Neural cell (in vitro differentiated cells): ENCODE measurements around the gene ACOXL. TPM values are rescaled to one million over a fixed set of nuclear protein-coding genes. Genes with fewer than 3 reads are reported as not detected.

Source experiments
- H2AFZ ChIP-seq: fragments of 200-600, 300-800 bp; sonication (generic), shearing (Covaris generic); 2 replicates; pipeline ENCODE4 v1.6.0; 2014; ENCODE audit warnings: low read depth, mild to moderate bottlenecking, antibody characterized with exemption, low read length, moderate library complexity
- H3F3A ChIP-seq: fragments of 200-600 bp; shearing (Covaris generic); 2 replicates; pipeline ENCODE4 v1.6.1; 2016; ENCODE audit warnings: mild to moderate bottlenecking, moderate library complexity, mixed read lengths, antibody characterized with exemption, low read length; ENCODE audit not compliant: insufficient read depth, poor library complexity, severe bottlenecking
- H3K27ac ChIP-seq: fragments of 200-600, 300-800 bp; sonication (generic), shearing (Covaris generic); 2 replicates; pipeline ENCODE4 v1.5.1; 2014; ENCODE audit warnings: mild to moderate bottlenecking, low read length, moderate library complexity
- H3K27me3 ChIP-seq: fragments of 300-800, 200-600 bp; sonication (generic), shearing (Covaris generic); 2 replicates; pipeline ENCODE4 v1.6.0; 2014; ENCODE audit warnings: mild to moderate bottlenecking, low read depth, low read length, moderate library complexity; ENCODE audit not compliant: insufficient read depth
- H3K36me3 ChIP-seq: fragments of 300-800, 200-600 bp; sonication (generic), shearing (Covaris generic); 2 replicates; pipeline ENCODE4 v1.5.1; 2014; ENCODE audit warnings: mild to moderate bottlenecking, antibody characterized with exemption, low read length, moderate library complexity; ENCODE audit not compliant: insufficient read depth
- H3K4me2 ChIP-seq: fragments of 300-800, 200-600 bp; sonication (generic), shearing (Covaris generic); 2 replicates; pipeline ENCODE4 v1.6.0; 2014; ENCODE audit warnings: mild to moderate bottlenecking, low read length
- H3K4me3 ChIP-seq: fragments of 300-800, 200-600 bp; sonication (generic), shearing (Covaris generic); 2 replicates; pipeline ENCODE4 v1.5.1; 2014; ENCODE audit warnings: mild to moderate bottlenecking, low read length, moderate library complexity
- H3K79me2 ChIP-seq: fragments of 200-600 bp; shearing (Covaris generic); replicated peaks from 2 replicates; pipeline ENCODE4 v1.6.0; 2014; ENCODE audit warnings: mild to moderate bottlenecking, low read length, moderate library complexity; ENCODE audit not compliant: insufficient read depth
- H3K9ac ChIP-seq: fragments of 300-800, 200-600 bp; sonication (generic), shearing (Covaris generic); 2 replicates; pipeline ENCODE4 v1.6.1; 2016; ENCODE audit warnings: mild to moderate bottlenecking, low read length, mixed read lengths
- H3K9me2 ChIP-seq: fragments of 200-600 bp; shearing (Covaris generic); 2 replicates; pipeline ENCODE4 v1.6.1; 2016; ENCODE audit warnings: mild to moderate bottlenecking, low read length, mixed read lengths; ENCODE audit not compliant: insufficient read depth
- H3K9me3 ChIP-seq: fragments of 200-600, 300-800 bp; sonication (generic), shearing (Covaris generic); 2 replicates; pipeline ENCODE4 v1.6.1; 2016; ENCODE audit warnings: mild to moderate bottlenecking, mixed run types, low read length, moderate library complexity, mixed read lengths
- H4K20me1 ChIP-seq: fragments of 200-600 bp; shearing (Covaris generic); 2 replicates; pipeline ENCODE4 v1.6.1; 2016; ENCODE audit warnings: mild to moderate bottlenecking, mixed run types; ENCODE audit not compliant: insufficient read depth
- EP300 ChIP-seq: fragments of 450-650 bp; conservative IDR thresholded peaks from 2 replicates; pipeline ENCODE4 v1.6.1; 2014; ENCODE audit warnings: antibody characterized with exemption, mild to moderate bottlenecking, moderate library complexity; ENCODE audit not compliant: poor library complexity, severe bottlenecking
- EZH2 ChIP-seq: fragments of 200-600, 300-800 bp; shearing (Covaris generic), sonication (generic); IDR thresholded peaks from 2 replicates; pipeline ENCODE4 v1.6.1; 2014; ENCODE audit warnings: antibody characterized with exemption, low read length, borderline replicate concordance, mild to moderate bottlenecking; ENCODE audit not compliant: insufficient read depth, poor library complexity, severe bottlenecking
- MXI1 ChIP-seq: fragments of 450-650 bp; conservative IDR thresholded peaks from 2 replicates; pipeline ENCODE4 v1.6.1; 2014; ENCODE audit warnings: antibody characterized with exemption, mild to moderate bottlenecking; ENCODE audit not compliant: poor library complexity, severe bottlenecking
- POLR2AphosphoS5 ChIP-seq: IDR thresholded peaks from 2 replicates; pipeline ENCODE4 v1.6.1; 2012
- RAD21 ChIP-seq: fragments of 450-650 bp; conservative IDR thresholded peaks from 2 replicates; pipeline ENCODE4 v1.6.1; 2014; ENCODE audit warnings: antibody characterized with exemption, mild to moderate bottlenecking, moderate library complexity
- SMC3 ChIP-seq: fragments of 450-650 bp; conservative IDR thresholded peaks from 2 replicates; pipeline ENCODE4 v1.6.1; 2014; ENCODE audit warnings: antibody characterized with exemption, mild to moderate bottlenecking, moderate library complexity; ENCODE audit not compliant: poor library complexity
- TAF1 ChIP-seq: IDR thresholded peaks from 2 replicates; pipeline ENCODE4 v1.6.1; 2012; ENCODE audit warnings: low read depth
- polyA plus RNA-seq: library from polyadenylated mRNA; depleted of rRNA; stranded (reverse); fragments of >200 nt; gene quantifications from 2 replicates; pipeline ENCODE4 v1.2.3, GENCODE V29; 2014
- TF ChIP-seq, protein P1 (sequence below): fragments of 450-650 bp; IDR thresholded peaks from 2 replicates; pipeline ENCODE4 v1.5.1; 2014; ENCODE audit warnings: antibody characterized with exemption, mild to moderate bottlenecking, moderate library complexity; ENCODE audit not compliant: poor library complexity, severe bottlenecking
- TF ChIP-seq, protein P2 (sequence below): IDR thresholded peaks from 2 replicates; pipeline ENCODE4 v1.6.1; 2012; ENCODE audit warnings: borderline replicate concordance

ACOXL gene
- polyA plus RNA-seq, 1 donor from 2014 or later, result not detected

GRCh38 chr2:110929528-110929927 lies 197.2 kb downstream of the ACOXL start:
- no peaks in the 10 kb centered on the region for H4K20me1 ChIP-seq

DNA sequence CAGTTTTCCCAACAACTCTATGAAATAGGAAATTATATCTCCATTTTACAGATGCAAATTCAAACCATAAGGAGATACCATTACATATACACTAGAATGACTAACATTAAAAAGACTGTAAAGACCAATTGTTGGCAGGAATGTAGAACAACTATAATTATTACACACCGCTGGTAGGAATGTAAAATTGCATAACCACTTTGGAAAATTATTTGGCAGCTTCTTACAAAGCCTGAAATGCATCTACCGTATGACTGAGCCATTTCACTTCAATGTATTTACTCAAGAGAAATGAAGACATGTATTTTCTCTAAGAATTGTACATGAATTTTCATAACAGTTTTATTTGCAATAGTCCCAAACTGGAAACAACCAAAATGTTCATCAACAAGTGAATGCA lies 199.3 kb downstream of the ACOXL start:
- Histone ChIP-seq H3K9ac (no peak overlapping the region), H3K9me2 (no peaks in the 10 kb centered on the region), H3K79me2 (no peaks in the 10 kb centered on the region), H3K27ac (no peak overlapping the region), H3K9me3 (no peaks in the 10 kb centered on the region), H2AFZ (no peak overlapping the region), H3F3A (no peaks in the 10 kb centered on the region), H3K4me2 (no peak overlapping the region), H3K36me3 (no peaks in the 10 kb centered on the region), H3K27me3 (no peaks in the 10 kb centered on the region), H4K20me1 (no peaks in the 10 kb centered on the region), H3K4me3 (no peak overlapping the region)
- TF ChIP-seq TAF1, result no peak
- no peak for TF ChIP-seq MXI1
- TF ChIP-seq, protein P1, sequence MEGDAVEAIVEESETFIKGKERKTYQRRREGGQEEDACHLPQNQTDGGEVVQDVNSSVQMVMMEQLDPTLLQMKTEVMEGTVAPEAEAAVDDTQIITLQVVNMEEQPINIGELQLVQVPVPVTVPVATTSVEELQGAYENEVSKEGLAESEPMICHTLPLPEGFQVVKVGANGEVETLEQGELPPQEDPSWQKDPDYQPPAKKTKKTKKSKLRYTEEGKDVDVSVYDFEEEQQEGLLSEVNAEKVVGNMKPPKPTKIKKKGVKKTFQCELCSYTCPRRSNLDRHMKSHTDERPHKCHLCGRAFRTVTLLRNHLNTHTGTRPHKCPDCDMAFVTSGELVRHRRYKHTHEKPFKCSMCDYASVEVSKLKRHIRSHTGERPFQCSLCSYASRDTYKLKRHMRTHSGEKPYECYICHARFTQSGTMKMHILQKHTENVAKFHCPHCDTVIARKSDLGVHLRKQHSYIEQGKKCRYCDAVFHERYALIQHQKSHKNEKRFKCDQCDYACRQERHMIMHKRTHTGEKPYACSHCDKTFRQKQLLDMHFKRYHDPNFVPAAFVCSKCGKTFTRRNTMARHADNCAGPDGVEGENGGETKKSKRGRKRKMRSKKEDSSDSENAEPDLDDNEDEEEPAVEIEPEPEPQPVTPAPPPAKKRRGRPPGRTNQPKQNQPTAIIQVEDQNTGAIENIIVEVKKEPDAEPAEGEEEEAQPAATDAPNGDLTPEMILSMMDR, result no peak

More at GRCh38 chr2:110929528-110929927, 197.2 kb downstream of the ACOXL start:
- H2AFZ ChIP-seq, result no peak overlapping the region
- H3K79me2 ChIP-seq, result no peaks in the 10 kb centered on the region
- H3K9me3 ChIP-seq, result no peaks in the 10 kb centered on the region
- no peaks in the 10 kb centered on the region for H3K27me3 ChIP-seq
- H3F3A ChIP-seq, result no peaks in the 10 kb centered on the region
- no peaks in the 10 kb centered on the region for H3K9me2 ChIP-seq
- H3K4me2 ChIP-seq, result no peak overlapping the region
- no peak overlapping the region for H3K27ac ChIP-seq
- no peaks in the 10 kb centered on the region for H3K36me3 ChIP-seq
- H3K4me3 ChIP-seq, result no peak overlapping the region
- no peak overlapping the region for H3K9ac ChIP-seq
- no peak for TF ChIP-seq MXI1
- TF ChIP-seq, protein P2, sequence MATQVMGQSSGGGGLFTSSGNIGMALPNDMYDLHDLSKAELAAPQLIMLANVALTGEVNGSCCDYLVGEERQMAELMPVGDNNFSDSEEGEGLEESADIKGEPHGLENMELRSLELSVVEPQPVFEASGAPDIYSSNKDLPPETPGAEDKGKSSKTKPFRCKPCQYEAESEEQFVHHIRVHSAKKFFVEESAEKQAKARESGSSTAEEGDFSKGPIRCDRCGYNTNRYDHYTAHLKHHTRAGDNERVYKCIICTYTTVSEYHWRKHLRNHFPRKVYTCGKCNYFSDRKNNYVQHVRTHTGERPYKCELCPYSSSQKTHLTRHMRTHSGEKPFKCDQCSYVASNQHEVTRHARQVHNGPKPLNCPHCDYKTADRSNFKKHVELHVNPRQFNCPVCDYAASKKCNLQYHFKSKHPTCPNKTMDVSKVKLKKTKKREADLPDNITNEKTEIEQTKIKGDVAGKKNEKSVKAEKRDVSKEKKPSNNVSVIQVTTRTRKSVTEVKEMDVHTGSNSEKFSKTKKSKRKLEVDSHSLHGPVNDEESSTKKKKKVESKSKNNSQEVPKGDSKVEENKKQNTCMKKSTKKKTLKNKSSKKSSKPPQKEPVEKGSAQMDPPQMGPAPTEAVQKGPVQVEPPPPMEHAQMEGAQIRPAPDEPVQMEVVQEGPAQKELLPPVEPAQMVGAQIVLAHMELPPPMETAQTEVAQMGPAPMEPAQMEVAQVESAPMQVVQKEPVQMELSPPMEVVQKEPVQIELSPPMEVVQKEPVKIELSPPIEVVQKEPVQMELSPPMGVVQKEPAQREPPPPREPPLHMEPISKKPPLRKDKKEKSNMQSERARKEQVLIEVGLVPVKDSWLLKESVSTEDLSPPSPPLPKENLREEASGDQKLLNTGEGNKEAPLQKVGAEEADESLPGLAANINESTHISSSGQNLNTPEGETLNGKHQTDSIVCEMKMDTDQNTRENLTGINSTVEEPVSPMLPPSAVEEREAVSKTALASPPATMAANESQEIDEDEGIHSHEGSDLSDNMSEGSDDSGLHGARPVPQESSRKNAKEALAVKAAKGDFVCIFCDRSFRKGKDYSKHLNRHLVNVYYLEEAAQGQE, result no peak
- TF ChIP-seq RAD21, result no peak
- TF ChIP-seq EZH2, result no peak

DNA sequence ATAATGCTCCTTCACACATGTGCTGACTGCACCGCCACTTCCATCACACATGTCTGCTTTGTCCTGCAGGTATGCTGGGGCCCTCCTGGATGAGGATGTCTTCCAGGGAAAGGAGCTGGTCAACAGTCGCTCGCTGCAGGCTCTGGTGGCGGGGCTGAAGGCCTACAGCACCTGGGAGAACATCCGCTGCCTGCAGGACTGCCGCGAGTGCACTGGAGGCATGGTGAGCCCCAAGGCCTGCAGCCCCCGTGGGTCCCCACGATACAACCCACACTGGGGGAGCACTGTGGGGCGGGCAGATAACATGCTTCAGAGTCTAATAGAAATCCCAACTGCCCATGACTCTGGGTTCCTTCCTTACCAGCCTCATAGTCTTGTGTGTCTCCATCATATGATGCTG lies 201.0 kb downstream of the ACOXL start:
- no peak overlapping the region for H3K4me2 ChIP-seq
- TF ChIP-seq EP300 (no peak), TAF1 (no peak), EZH2 (no peak), MXI1 (no peak), RAD21 (no peak), POLR2AphosphoS5 (no peak), SMC3 (no peak)
- TF ChIP-seq, protein P1, result no peak
- TF ChIP-seq, protein P2, result no peak

More for the DNA sequence above, 201.0 kb downstream of the ACOXL start:
- Histone ChIP-seq H2AFZ (no peak overlapping the region), H3K4me3 (no peak overlapping the region), H3K27ac (no peak overlapping the region), H3K9ac (no peak overlapping the region), H4K20me1 (no peaks in the 10 kb centered on the region), H3K36me3 (no peaks in the 10 kb centered on the region), H3K79me2 (no peaks in the 10 kb centered on the region), H3K9me2 (no peaks in the 10 kb centered on the region), H3F3A (no peaks in the 10 kb centered on the region), H3K27me3 (no peaks in the 10 kb centered on the region), H3K9me3 (no peaks in the 10 kb centered on the region)
